ENCODE results near the gene WNT3A. TPM values are rescaled to one million over a fixed set of nuclear protein-coding genes. Genes with fewer than 3 reads are reported as not detected.

The WNT3A gene
- total RNA-seq, 1 experiment from 2014 or later: 0.24 TPM

DNA sequence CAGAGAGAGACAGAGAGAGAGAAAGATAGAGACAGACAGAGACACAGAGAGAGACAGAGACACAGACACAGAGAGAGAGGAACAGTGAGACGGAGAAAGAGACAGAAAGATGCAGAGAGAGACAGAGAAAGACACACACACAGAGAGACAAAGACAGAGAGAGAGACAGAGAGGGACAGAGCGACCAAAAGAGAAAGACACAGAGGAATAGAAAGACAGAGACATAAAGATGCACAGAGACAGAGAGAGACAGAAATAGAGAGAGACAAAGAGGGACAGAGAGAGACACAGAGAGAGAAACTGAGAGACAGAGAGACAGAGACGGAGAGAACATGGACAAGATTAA lies 16.5 kb downstream of the WNT3A start:
- Histone ChIP-seq H2AFZ (no peak overlapping the region), H3K27ac (no peak overlapping the region), H4K20me1 (ENCODE audit: insufficient read depth) (no peaks in the 10 kb centered on the region), H3K4me2 (no peak overlapping the region), H3K9me3 (ENCODE audit: insufficient read depth, low read depth) (no peaks in the 10 kb centered on the region), H3K9me2 (ENCODE audit: insufficient read depth) (no peaks in the 10 kb centered on the region), H3K27me3 (ENCODE audit: insufficient read depth, low read depth) (0 out of 2 replicates have a peak, but pooled peaks cover 14% of the 10 kb centered on the region), H3K4me1 (replicated peaks; ENCODE audit: insufficient read depth) (no peaks in the 10 kb centered on the region), H3K4me3 (no peak overlapping the region), H3K36me3 (ENCODE audit: low read depth) (no peaks in the 10 kb centered on the region), H3F3A (ENCODE audit: insufficient read depth, low read depth) (no peaks in the 10 kb centered on the region), H3K79me2 (ENCODE audit: low read depth) (no peaks in the 10 kb centered on the region)
- intact Hi-C loops (cut with micrococcal nuclease; ENCODE audit: unreplicated experiment): no loop called here
- BruUV-seq (replicated peaks): no TSS peak
- ChIA-PET CTCF (no interaction called here), POLR2A (ENCODE audit: unreplicated experiment) (no interaction called here)
- TF ChIP-seq, protein P1, sequence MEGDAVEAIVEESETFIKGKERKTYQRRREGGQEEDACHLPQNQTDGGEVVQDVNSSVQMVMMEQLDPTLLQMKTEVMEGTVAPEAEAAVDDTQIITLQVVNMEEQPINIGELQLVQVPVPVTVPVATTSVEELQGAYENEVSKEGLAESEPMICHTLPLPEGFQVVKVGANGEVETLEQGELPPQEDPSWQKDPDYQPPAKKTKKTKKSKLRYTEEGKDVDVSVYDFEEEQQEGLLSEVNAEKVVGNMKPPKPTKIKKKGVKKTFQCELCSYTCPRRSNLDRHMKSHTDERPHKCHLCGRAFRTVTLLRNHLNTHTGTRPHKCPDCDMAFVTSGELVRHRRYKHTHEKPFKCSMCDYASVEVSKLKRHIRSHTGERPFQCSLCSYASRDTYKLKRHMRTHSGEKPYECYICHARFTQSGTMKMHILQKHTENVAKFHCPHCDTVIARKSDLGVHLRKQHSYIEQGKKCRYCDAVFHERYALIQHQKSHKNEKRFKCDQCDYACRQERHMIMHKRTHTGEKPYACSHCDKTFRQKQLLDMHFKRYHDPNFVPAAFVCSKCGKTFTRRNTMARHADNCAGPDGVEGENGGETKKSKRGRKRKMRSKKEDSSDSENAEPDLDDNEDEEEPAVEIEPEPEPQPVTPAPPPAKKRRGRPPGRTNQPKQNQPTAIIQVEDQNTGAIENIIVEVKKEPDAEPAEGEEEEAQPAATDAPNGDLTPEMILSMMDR (conservative IDR thresholded peaks at IDR 0.05): no peak
- TF ChIP-seq EZH2 (IDR thresholded peaks at IDR 0.05; ENCODE audit: low read depth): no peak
- DNase-seq: no peak

DNA sequence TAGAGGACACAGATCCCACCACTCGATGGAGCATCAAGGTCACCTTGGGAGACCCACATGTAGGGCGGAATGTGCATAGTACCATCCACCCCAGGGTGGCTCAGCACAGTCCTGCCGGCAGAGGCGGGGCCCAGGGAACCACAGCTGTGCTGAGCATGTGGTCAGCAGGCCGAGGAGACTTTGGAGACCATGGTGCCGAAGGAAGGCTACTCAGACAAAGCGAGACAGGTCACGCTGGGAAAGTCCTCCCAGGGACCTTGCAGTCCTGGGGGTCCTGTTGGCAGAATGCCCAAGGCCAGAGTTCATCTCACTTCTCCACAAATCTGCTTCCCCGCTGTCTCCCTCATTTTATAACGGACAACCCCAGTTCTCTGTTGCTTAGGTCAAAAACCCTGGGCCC lies 22.5 kb downstream of the WNT3A start:
- DNase-seq: no peak
- Histone ChIP-seq H3F3A (ENCODE audit: insufficient read depth, low read depth) (peaks cover 4% of the 10 kb centered on the region; the same call in 1 of the 2 replicates), H3K79me2 (ENCODE audit: low read depth) (no peaks in the 10 kb centered on the region), H3K4me1 (replicated peaks; ENCODE audit: insufficient read depth) (no peaks in the 10 kb centered on the region), H4K20me1 (ENCODE audit: insufficient read depth) (no peaks in the 10 kb centered on the region), H2AFZ (no peak overlapping the region), H3K36me3 (ENCODE audit: low read depth) (no peaks in the 10 kb centered on the region), H3K9me3 (ENCODE audit: insufficient read depth, low read depth) (no peaks in the 10 kb centered on the region), H3K27ac (no peak overlapping the region), H3K4me2 (no peak overlapping the region), H3K4me3 (no peak overlapping the region), H3K9me2 (ENCODE audit: insufficient read depth) (no peaks in the 10 kb centered on the region), H3K27me3 (ENCODE audit: insufficient read depth, low read depth) (0 out of 2 replicates have a peak, but pooled peaks cover 6% of the 10 kb centered on the region)
- ChIA-PET POLR2A (ENCODE audit: unreplicated experiment) (no interaction called here), CTCF (no interaction called here)
- TF ChIP-seq, protein P1 (conservative IDR thresholded peaks at IDR 0.05): no peak
- TF ChIP-seq EZH2 (IDR thresholded peaks at IDR 0.05; ENCODE audit: low read depth): no peak
- BruUV-seq (replicated peaks): no TSS peak
- intact Hi-C loops (cut with micrococcal nuclease; ENCODE audit: unreplicated experiment): no loop called here

DNA sequence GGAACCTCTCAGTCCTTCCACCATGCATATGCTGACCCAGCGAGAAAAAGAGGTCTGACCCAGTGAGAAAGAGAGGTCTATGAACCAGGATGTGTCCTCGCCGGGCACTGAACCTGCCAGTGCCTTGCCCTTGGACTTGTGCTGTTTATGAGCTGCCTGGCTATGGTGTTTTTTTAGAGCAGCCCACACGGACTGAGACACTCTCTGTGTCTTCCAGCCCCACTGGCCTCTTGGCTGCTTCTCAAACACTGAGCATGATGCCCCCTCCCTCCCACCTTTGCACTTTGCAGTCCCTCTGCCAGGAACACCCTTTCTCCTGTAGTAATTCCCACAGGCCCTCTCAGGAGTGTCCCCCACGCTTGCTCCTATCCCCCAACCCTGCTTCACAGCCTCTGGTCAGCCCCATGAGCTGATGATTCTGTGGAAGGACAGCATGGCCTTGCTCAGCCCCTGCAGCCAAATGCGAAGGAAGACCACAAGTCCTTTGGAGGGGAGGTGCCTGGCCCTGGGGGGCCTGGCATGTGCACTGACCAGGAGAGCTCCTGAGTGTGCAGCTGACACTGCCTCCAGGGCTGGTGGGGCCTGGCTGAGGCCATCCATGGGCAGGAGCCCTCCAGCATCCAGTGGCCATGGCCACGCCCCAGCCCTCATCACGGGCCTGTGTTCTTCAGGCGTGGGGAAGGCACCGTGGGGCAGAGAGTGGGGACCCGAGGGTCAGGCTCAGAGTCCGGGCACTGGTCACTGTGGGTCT lies 23.8 kb downstream of the WNT3A start:
- no peak overlapping the region for H2AFZ ChIP-seq

More for the DNA sequence above, 23.8 kb downstream of the WNT3A start:
- Histone ChIP-seq H3K4me2 (no peak overlapping the region), H3K4me1 (replicated peaks; ENCODE audit: insufficient read depth) (no peaks in the 10 kb centered on the region), H3K79me2 (ENCODE audit: low read depth) (no peaks in the 10 kb centered on the region), H3K36me3 (ENCODE audit: low read depth) (no peaks in the 10 kb centered on the region), H3K9me3 (ENCODE audit: insufficient read depth, low read depth) (no peaks in the 10 kb centered on the region), H3K4me3 (no peak overlapping the region), H4K20me1 (ENCODE audit: insufficient read depth) (no peaks in the 10 kb centered on the region), H3F3A (ENCODE audit: insufficient read depth, low read depth) (peaks cover 4% of the 10 kb centered on the region; the same call in 1 of the 2 replicates), H3K27me3 (ENCODE audit: insufficient read depth, low read depth) (no peaks in the 10 kb centered on the region), H3K9me2 (ENCODE audit: insufficient read depth) (no peaks in the 10 kb centered on the region), H3K27ac (no peak overlapping the region)
- intact Hi-C loops (cut with micrococcal nuclease; ENCODE audit: unreplicated experiment): no loop called here
- CTCF ChIA-PET: no interaction called here
- TF ChIP-seq EZH2 (IDR thresholded peaks at IDR 0.05; ENCODE audit: low read depth): no peak
- TF ChIP-seq, protein P1 (conservative IDR thresholded peaks at IDR 0.05): no peak
- POLR2A ChIA-PET (ENCODE audit: unreplicated experiment): interaction anchor here (0.5 kb wide), 1 partner anchor 27 kb away, joined by 3 read pairs; no protein-coding TSS in a partner anchor
- DNase-seq: no peak
- no TSS peak for BruUV-seq (replicated peaks)
